GM23338 (cell line): ENCODE data around the gene PTPN21. TPM values are rescaled to one million over a fixed set of nuclear protein-coding genes. Genes with fewer than 3 reads are reported as not detected.

Experiments used
- ATAC-seq: fragments of 200-7000 bp; cut with Tn5 transposase; 3 replicates; pipeline ENCODE4 v1.9.1; 2020
- DNase-seq: peaks from one replicate; pipeline ENCODE4 v3.0.0-alpha.2; 2015; ENCODE audit warnings: low spot score
- H2AFZ ChIP-seq: fragments of 200-600 bp; sonication (generic); 2 replicates; pipeline ENCODE4 v1.8.0; 2016; ENCODE audit warnings: antibody characterized with exemption, mild to moderate bottlenecking, moderate library complexity
- H3F3A ChIP-seq: fragments of 200-600 bp; sonication (generic); replicated peaks from 2 replicates; pipeline ENCODE4 v1.8.0; 2017; ENCODE audit warnings: antibody characterized with exemption, mixed run types, low read depth
- H3K27ac ChIP-seq: fragments of 200-600 bp; sonication (generic); 2 replicates; pipeline ENCODE4 v1.6.1; 2016; ENCODE audit warnings: low read depth
- H3K27me3 ChIP-seq: fragments of 200-600 bp; sonication (generic); 2 replicates; pipeline ENCODE4 v1.8.0; 2016; ENCODE audit warnings: mild to moderate bottlenecking, mixed run types, moderate library complexity; ENCODE audit not compliant: insufficient read depth
- H3K36me3 ChIP-seq: fragments of 200-600 bp; sonication (generic); 2 replicates; pipeline ENCODE4 v1.8.0; 2016; ENCODE audit warnings: mild to moderate bottlenecking; ENCODE audit not compliant: insufficient read depth
- H3K4me1 ChIP-seq: fragments of 200-600 bp; sonication (generic); 2 replicates; pipeline ENCODE4 v1.8.0; 2016; ENCODE audit warnings: mild to moderate bottlenecking, moderate library complexity; ENCODE audit not compliant: insufficient read depth
- H3K4me2 ChIP-seq: fragments of 200-600 bp; sonication (generic); 2 replicates; pipeline ENCODE4 v1.7.1; 2017; ENCODE audit warnings: mixed run types
- H3K4me3 ChIP-seq: fragments of 200-600 bp; sonication (generic); 2 replicates; pipeline ENCODE4 v1.6.1; 2016; ENCODE audit warnings: mixed run types
- H3K79me2 ChIP-seq: fragments of 200-600 bp; sonication (generic); replicated peaks from 2 replicates; pipeline ENCODE4 v1.8.0; 2017; ENCODE audit warnings: mild to moderate bottlenecking; ENCODE audit not compliant: insufficient read depth
- H3K9me2 ChIP-seq: fragments of 200-600 bp; sonication (generic); 2 replicates; pipeline ENCODE4 v1.8.0; 2017; ENCODE audit not compliant: insufficient read depth
- H4K20me1 ChIP-seq: fragments of 200-600 bp; sonication (generic); replicated peaks from 2 replicates; pipeline ENCODE4 v1.8.0; 2017; ENCODE audit warnings: mild to moderate bottlenecking; ENCODE audit not compliant: insufficient read depth
- H3K27ac Mint-ChIP-seq: 2 replicates; pipeline ENCODE4 v1.8.0; 2020; ENCODE audit warnings: inconsistent platforms, mild to moderate bottlenecking, moderate library complexity, mixed read lengths
- H3K27me3 Mint-ChIP-seq: 3 replicates; pipeline ENCODE4 v1.8.0; 2022; ENCODE audit warnings: low read depth, mild to moderate bottlenecking, moderate library complexity, mixed read lengths, inconsistent platforms; ENCODE audit not compliant: insufficient read depth, poor library complexity
- H3K36me3 Mint-ChIP-seq: 3 replicates; pipeline ENCODE4 v1.8.0; 2021; ENCODE audit warnings: low read depth, mild to moderate bottlenecking, inconsistent platforms, moderate library complexity, mixed read lengths
- H3K4me1 Mint-ChIP-seq: 3 replicates; pipeline ENCODE4 v1.8.0; 2020; ENCODE audit warnings: mild to moderate bottlenecking, inconsistent platforms, mixed read lengths
- H3K4me3 Mint-ChIP-seq: 3 replicates; pipeline ENCODE4 v1.8.0; 2021; ENCODE audit warnings: moderate library complexity, mild to moderate bottlenecking, inconsistent platforms, mixed read lengths
- H3K9me3 Mint-ChIP-seq: 3 replicates; pipeline ENCODE4 v1.8.0; 2020; ENCODE audit warnings: moderate library complexity, mild to moderate bottlenecking, inconsistent platforms, mixed read lengths
- CREB1 ChIP-seq: fragments of 250-450 bp; sonication (Bioruptor Pico); IDR thresholded peaks from 2 replicates; pipeline ENCODE4 v1.5.0; 2020; ENCODE audit warnings: low read depth, mild to moderate bottlenecking, moderate library complexity
- ETS1 ChIP-seq: IDR thresholded peaks from 2 replicates; pipeline ENCODE4 v1.6.1; 2016; ENCODE audit warnings: antibody characterized with exemption
- EZH2 ChIP-seq: fragments of 200-600 bp; sonication (generic); IDR thresholded peaks from one replicate; pipeline ENCODE4 v1.8.0; 2017; ENCODE audit warnings: antibody characterized with exemption, mild to moderate bottlenecking, low read depth; ENCODE audit not compliant: unreplicated experiment
- EZH2phosphoT487 ChIP-seq: fragments of 200-600 bp; sonication (generic); IDR thresholded peaks from one replicate; pipeline ENCODE4 v1.8.1; 2018; ENCODE audit warnings: antibody characterized with exemption; ENCODE audit not compliant: unreplicated experiment
- JUNB ChIP-seq: IDR thresholded peaks from one replicate; pipeline ENCODE4 v1.6.1; 2016; ENCODE audit warnings: antibody characterized with exemption; ENCODE audit not compliant: unreplicated experiment
- NANOG ChIP-seq: IDR thresholded peaks from 2 replicates; pipeline ENCODE4 v1.6.1; 2016; ENCODE audit warnings: antibody characterized with exemption, borderline replicate concordance
- POLR2AphosphoS5 ChIP-seq: IDR thresholded peaks from 2 replicates; pipeline ENCODE4 v1.6.1; 2016; ENCODE audit warnings: antibody characterized with exemption, low read depth
- REST ChIP-seq: IDR thresholded peaks from one replicate; pipeline ENCODE4 v1.6.1; 2018; ENCODE audit warnings: antibody characterized with exemption; ENCODE audit not compliant: unreplicated experiment
- STAT1 ChIP-seq: IDR thresholded peaks from one replicate; pipeline ENCODE4 v1.6.1; 2016; ENCODE audit warnings: antibody characterized with exemption; ENCODE audit not compliant: unreplicated experiment
- ZNF331 ChIP-seq: fragments of 250-450 bp; sonication (Bioruptor Pico); IDR thresholded peaks from 2 replicates; pipeline ENCODE4 v1.5.0; 2020; ENCODE audit warnings: low read depth, mild to moderate bottlenecking, moderate library complexity
- ZNF462 ChIP-seq: fragments of 250-450 bp; sonication (Bioruptor Pico); IDR thresholded peaks from 2 replicates; pipeline ENCODE4 v1.5.0; 2020; ENCODE audit warnings: mild to moderate bottlenecking, moderate library complexity
- polyA plus RNA-seq: library from polyadenylated mRNA; unstranded; fragments of >200 nt; fragmentation: Nextera tagmentation; extraction: Ambion mirVana; gene quantifications from 2 replicates; pipeline ENCODE4 v1.2.1, GENCODE V29; 2016
- total RNA-seq: library from RNA; depleted of rRNA; stranded (reverse); fragments of >200 nt; shearing (Covaris generic); gene quantifications from 2 replicates; pipeline ENCODE4 v1.2.3, GENCODE V29; 2014
- TF ChIP-seq, protein P1 (sequence below), 2 experiments: fragments of 200-600 bp in 1 of 2; sonication (generic) in 1 of 2; conservative IDR thresholded peaks; 2 replicates each; pipeline versions ENCODE4 v1.5.1 to v1.6.1; 2016 to 2017; ENCODE audit warnings: antibody characterized with exemption in 2 of 2, low read depth in 2 of 2, mild to moderate bottlenecking in 2 of 2, moderate library complexity in 1 of 2

PTPN21 gene
- total and polyA plus RNA-seq, 2 experiments from 2014 or later, result 2.7 to 5.6 TPM

DNA sequence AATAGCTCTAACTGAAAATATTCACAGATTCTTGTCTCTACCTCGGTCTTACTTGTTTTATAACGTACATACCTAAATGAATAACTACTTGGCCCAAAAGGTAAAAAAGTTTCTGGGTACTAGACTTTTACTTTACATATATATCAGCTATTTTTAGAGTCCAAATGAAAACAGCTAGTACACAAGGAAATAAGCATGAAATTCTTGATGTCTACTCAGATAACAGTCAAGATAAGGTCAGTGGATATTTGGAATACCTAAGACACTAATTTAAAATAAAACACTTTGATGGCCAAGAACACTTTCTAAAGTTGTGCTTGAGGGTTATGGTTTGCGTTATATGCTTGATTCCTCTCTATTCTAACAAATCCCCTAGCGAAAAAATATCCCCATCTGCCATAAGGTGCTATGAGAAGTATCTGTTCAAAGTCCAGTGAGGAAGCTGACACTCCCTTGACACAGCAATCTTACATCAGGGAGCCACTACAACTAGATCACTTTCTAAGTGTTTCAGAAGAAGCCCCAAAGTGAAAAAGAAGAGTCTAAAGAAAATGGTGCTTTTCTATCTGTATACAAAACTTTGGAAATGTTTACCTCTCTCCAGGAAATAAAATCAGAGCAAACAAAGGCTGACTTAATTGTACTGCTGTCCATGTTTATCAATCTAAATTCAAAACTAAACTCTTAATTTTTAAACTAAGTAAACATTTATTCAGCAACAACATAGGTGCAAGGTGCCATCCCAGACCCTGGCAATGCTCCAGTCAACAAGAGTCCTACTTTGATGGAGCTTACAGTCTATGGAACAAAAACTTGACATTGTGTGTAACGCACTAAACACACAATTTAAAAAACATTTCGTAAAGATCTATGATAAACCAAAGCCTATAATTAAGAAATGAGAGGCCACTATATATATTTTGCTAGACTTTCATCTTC, 11.7 kb downstream of the PTPN21 start (continued):
- TF ChIP-seq ETS1 (no peak), STAT1 (no peak)

- Histone ChIP-seq H4K20me1 (peaks cover 4% of the 10 kb centered on the region), H3K27me3 (no peaks in the 10 kb centered on the region), H3K27ac (no peak overlapping the region), H3K4me2 (no peak overlapping the region), H2AFZ (no peak overlapping the region), H3K9me2 (no peaks in the 10 kb centered on the region), H3K36me3 (no peaks in the 10 kb centered on the region; the same call in 1 of the 2 replicates), H3F3A (no peaks in the 10 kb centered on the region), H3K4me1 (no peaks in the 10 kb centered on the region), H3K4me3 (no peak overlapping the region), H3K79me2 (peaks cover 13% of the 10 kb centered on the region)
- no peaks in the 10 kb centered on the region for H3K36me3 Mint-ChIP-seq
- no peaks in the 10 kb centered on the region for H3K9me3 Mint-ChIP-seq
- H3K27ac Mint-ChIP-seq, result no peak overlapping the region
- ATAC-seq, result no peak
- DNase-seq, result no peak
- no peaks in the 10 kb centered on the region for H3K27me3 Mint-ChIP-seq
- no peak overlapping the region for H3K4me3 Mint-ChIP-seq
- no peaks in the 10 kb centered on the region for H3K4me1 Mint-ChIP-seq
- TF ChIP-seq REST (no peak), ZNF462 (CRISPR knock-in tag) (no peak), EZH2phosphoT487 (no peak), NANOG (no peak), CREB1 (no peak), EZH2 (no peak), STAT1 (no peak), POLR2AphosphoS5 (no peak), JUNB (no peak), ZNF331 (no peak)
- TF ChIP-seq, protein P1, sequence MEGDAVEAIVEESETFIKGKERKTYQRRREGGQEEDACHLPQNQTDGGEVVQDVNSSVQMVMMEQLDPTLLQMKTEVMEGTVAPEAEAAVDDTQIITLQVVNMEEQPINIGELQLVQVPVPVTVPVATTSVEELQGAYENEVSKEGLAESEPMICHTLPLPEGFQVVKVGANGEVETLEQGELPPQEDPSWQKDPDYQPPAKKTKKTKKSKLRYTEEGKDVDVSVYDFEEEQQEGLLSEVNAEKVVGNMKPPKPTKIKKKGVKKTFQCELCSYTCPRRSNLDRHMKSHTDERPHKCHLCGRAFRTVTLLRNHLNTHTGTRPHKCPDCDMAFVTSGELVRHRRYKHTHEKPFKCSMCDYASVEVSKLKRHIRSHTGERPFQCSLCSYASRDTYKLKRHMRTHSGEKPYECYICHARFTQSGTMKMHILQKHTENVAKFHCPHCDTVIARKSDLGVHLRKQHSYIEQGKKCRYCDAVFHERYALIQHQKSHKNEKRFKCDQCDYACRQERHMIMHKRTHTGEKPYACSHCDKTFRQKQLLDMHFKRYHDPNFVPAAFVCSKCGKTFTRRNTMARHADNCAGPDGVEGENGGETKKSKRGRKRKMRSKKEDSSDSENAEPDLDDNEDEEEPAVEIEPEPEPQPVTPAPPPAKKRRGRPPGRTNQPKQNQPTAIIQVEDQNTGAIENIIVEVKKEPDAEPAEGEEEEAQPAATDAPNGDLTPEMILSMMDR (conservative IDR thresholded peaks at IDR 0.05; ENCODE audit: low read depth in 2 of 2), result no peak
Observed at GRCh38 chr14:88541324-88541723, 13.5 kb downstream of the PTPN21 start.
